DMS114 treated with DMSO at 0.1 percent for 48 hours (cell line): ENCODE measurements around the gene SP140L.
"Not testable (repeated sequence)": the region's sequence is repeated elsewhere in the genome, so short reads cannot be mapped to it uniquely, and the experiment has no call there.

ENCODE experiments used
- DNase-seq: peaks from one replicate; lab custom pipeline; 2025; ENCODE audit not compliant: unreplicated experiment; lab: John Stamatoyannopoulos, UW

Gene SP140L

DNA sequence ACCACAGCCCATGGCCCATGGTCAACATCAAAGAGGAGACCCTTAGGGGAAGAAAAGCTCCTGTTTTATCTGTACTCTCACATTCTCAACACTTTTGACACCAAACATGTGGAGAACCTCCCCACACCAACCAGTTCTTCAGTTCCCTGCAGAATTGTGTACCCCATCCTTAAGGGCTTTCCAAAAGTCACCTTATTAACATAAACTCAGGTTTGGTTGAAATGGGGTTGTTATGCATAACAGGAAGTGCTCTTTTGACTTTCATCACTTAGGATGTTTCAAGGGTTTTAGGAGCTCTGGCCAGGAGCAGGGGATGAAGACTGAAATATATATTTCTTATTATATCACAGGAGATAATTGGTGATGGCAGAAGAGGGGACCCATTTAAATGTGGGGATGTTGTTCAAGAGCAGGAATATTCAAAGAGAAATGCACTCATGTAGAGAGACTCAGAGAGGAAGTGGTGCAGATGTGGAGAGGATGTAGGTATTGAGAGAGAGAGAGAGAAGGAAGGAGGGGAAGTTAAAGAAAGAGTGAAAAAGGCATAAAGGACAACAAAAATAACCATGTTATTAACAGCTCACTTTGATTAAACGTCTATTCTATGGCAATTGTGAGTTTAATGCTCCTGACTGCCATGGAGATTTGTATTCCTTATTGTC, 35.2 kb downstream of the SP140L start:
- no peak for DNase-seq

DNA sequence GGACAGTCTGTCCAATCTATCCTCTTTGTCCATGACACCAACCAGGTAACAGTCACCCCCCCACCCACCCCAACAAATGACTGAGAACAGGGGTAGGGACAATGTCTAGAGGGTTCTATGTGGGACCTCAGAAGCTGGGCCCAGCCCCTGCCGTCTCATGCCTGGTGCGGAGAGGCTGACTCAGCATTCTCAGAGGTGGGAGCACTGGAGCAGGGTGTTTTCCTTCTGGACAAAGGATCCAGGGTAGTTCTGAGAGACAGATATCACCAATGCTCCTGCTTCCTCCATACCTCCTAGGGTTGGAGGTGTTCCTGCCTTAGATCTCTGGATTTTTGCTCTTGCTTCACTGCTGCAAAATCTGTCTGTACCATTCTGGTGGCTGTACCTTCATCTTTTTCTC, 55.1 kb downstream of the SP140L start:
- DNase-seq, result no peak

DNA sequence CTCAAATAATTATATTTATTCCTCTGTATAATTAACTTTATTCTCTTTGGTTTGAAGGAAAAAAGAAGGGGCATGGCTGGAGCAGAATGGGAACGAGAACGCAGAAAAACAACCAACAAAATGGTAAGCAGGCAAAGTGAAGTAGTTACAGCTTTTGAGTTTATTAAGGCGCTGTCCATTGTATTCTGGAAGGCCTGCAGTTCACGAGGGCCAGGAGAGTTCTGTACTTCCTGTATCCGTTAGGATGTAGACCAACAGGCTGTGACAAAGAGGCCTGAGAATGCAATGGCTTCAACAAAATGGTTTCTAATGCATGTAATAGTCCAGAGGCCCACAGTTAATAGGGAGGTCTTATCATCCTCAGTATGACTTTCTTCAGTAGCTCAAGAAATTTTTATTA, 56.5 kb downstream of the SP140L start:
- no peak for DNase-seq

DNA sequence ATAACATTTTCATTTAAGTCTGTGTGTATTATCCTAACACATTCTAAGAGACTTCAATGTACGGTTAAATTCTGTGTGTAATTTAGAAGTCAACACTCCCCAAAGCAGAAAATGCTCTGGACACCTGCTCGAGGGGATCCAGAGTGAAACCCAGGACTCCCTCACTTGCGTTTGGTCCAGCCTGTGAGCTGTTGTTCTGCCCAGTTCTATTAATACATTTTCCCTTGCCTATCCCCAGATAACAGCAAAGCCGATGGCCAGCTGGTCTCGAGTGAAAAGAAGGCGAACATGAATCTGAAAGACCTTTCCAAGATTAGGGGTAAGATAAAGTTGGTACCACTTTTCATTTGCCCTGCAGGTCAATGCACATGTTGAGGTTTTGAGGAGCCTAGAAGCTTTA, 58.0 kb downstream of the SP140L start:
- no peak for DNase-seq

DNA sequence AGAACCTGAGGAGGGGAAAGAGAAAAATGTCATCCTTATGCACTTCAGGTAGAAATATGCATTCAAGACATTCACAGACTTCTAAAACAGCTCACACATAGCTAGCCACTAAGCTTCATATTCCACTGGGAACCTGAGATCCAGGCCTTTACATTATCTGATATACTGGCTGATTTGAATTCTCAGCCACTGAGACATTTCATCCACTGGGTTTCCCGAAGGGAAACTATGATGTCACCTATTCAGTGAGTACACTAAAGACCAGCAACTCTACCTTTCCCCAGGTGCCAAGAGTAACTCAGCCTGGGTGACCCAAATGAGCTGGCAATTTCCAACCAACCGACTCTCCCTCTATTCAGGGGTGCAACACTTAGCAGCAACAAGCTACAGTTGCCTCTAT, 67.3 kb downstream of the SP140L start:
- DNase-seq, result no peak

DNA sequence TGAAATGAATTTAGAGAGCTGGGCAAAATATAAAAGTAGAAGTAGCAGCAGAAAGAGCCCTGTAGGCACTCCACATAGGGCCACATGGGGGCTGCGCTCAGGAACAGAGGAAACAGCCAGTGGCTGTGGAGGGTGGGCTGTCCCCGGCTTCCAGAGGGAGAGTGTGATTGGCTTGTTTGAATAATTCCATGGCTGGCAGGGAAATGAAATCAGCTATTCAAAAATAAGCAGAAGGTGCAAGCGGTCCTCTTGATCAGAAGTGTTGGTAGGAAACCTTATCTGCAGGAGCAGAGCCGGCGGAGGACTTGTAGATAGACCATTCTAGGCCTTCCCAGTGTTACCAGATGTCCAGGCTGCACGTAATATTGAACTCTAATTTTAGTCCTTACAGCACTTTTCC, 71.7 kb downstream of the SP140L start:
- not testable (repeated sequence) for DNase-seq

DNA sequence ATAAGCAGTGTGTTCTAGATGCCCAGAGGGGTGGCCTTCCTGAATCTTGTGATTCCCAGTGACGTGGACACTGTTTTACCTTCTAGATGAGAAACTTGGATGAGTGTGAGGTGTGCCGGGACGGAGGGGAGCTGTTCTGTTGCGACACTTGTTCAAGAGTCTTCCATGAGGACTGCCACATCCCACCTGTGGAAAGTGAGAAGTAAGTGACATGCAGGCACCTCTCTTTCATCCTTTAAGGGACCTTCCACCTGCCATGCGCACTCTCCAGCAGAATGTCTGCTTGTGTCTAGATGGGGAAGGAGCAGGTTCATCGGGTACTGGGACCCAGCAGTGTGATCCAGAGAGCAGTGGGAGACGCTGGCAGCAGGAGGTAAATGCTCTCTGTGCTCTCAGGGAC, 73.0 kb downstream of the SP140L start:
- no peak for DNase-seq

DNA sequence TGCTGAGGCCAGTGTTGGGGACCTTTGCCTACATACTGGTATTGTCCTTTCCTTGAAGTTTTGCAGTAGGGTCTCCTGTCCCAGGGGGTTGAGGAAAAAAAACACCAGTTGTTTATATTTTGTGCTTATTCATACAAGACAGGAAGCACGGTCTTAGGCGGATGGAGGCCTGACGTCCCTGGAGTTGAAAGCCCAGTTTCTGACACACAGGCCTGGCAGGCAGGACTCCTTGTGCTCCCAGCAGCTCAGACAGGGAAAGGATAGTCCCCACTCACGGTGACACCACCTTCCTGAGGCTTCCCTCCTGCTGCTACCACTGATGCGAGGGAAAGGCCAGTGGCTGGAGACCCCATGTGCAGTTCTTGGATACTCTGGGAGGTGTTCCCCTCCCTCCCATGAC, 73.5 kb downstream of the SP140L start:
- DNase-seq, result no peak

DNA sequence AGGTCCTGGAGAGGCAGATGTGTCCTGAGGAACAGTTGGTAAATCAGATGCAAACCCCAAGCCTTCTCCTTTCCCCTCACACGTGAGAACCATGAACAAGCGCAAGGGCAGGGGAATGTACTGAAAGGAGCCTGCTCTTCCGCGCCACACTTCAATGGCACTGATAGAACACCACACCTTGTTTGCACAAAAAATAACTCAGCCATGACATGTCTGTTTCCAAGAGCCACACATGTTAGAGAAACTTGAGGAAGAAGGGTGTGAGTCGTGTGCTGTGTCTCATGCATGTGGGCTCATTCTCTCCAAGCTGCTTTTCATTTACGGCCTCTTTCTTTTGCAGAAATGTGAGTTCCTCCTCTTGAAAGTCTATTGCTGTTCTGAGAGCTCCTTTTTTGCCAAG, 74.0 kb downstream of the SP140L start:
- DNase-seq, result not testable (repeated sequence)

DNA sequence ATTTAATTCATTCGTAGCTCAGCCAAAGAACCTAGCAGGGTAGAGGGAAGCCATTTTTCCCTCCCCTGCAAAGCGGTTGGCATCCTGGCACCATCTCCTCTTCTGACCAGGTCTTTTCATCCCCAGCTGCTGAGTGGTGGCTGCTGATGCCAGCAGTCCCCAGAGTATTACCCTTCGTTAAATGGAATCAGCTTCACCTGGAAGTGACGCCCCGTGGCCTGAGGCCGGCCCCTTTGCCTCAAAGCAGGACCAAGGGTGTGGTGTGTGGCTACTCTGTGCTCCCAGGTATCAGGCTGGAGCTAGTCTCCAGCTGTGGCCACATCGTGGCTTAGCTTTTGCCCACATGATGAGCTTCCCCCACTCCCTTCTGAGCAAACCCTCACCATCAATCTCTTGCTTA, 76.8 kb downstream of the SP140L start:
- no peak for DNase-seq

DNA sequence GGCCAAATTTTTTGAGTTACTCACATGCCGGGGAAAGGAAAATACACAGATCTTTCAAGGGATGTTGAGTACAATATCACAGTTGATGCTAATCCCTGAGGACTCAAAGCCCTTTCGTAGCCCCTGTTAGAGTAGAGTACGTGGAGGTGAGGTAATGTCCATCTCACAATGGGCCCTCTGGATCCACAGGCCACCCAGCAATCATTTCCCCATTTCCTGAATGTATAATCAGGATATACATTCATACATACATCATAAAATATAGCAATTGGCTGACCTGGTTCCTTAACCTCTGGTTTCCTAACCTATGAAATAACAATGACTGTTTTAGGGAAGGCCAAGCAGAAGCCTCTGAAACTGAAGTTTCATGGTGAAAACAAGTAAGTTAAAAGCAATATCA, 78.8 kb downstream of the SP140L start:
- no peak for DNase-seq

DNA sequence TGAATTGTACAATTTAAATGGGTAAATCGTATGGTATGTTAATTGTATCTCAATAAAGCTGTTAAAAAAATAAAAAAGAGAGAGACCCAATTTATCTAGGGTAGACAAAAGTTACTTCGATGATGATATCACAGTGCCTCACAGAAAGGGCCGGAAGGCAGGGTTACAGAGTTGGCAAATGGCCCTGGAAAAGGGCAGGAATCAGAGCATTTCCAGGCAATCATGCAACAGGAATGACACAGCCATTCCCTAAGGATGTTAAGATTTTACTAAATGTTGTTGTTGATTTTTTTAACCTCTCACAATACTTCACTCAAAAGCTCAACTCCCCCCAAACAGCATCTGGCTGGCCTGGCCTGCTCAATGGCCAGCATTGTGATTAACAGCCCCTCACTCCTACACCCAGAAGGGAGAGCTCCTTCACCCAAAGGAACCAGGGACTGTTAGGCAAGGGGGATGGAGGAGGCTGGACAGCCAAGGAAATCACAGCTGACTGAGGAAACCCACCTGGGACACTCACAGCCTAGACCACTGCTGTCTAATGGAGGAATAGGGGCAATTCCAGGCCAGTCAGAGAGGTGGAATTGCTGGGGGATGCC, 81.3 kb downstream of the SP140L start:
- DNase-seq, result no peak

DNA sequence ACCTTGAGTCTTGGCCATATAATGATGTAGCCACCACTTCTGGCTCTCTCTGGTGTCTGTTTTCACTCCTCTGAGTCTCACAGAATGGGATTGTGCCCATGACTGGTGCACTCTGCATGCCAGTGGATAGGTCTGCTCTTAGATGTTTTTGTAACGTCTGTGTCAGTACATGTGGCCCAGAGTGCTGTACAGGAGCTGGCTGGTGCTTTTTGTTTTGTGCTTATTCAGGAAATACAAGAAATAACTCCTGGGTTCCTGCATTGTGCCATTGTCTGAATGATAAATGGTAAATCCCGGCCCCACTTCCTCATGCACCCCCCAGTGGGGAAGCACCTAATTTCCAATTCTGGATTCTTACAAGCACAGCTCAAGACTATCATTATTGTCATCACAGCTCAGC, 82.3 kb downstream of the SP140L start:
- not testable (repeated sequence) for DNase-seq

DNA sequence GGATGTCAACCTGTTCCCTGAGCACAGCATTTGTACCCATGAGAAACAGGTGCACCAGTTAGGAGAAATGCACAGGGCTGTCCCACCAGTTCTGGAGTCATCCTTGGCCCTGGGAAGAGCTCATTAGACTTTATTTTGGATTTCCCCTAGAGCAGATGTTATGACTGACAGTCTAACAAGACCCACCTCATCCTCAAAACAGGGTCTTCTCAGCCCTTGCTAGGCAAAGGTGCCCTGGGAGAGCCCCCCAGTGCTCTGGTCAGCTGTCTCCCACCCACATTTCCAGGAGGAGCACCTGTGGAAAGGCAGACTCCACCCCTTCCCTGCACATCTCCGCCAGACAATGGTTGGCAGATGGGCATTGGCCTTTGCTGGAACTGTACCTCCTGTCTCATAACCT, 83.3 kb downstream of the SP140L start:
- DNase-seq, result no peak

DNA sequence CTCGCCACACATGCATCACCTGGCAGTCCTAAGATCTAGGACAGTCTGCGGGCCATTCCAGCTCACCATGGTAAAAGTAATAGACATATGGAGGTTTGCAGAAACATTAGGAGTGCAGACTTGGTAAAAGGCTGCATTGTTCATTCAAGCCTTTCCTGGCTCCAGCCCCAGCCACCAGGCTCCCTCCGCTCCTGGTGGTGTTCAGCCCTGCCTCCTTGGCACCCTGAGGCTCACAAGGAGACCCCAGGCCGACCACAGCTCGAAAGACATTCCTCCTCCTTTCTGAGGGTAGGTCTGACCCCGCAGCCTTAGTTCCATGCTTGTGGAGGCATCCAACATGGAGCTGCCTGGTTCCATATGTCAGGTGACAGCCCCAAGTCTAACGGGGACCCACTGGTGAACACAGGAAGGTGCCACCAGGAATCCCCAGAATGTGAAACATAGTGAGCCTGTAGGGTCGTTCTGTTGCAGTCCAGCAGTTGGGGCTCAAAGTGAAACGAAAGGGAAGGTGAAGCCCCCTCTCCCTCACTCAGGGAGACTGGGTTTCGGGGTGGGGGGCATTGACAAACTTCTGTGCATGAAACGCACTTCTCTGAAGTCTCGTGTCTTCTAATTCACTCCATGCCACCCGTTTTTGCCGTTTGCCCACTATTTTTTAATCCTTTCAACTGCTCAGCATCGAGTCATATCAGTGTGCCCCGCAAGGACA, 84.0 kb downstream of the SP140L start:
- DNase-seq, result no peak

DNA sequence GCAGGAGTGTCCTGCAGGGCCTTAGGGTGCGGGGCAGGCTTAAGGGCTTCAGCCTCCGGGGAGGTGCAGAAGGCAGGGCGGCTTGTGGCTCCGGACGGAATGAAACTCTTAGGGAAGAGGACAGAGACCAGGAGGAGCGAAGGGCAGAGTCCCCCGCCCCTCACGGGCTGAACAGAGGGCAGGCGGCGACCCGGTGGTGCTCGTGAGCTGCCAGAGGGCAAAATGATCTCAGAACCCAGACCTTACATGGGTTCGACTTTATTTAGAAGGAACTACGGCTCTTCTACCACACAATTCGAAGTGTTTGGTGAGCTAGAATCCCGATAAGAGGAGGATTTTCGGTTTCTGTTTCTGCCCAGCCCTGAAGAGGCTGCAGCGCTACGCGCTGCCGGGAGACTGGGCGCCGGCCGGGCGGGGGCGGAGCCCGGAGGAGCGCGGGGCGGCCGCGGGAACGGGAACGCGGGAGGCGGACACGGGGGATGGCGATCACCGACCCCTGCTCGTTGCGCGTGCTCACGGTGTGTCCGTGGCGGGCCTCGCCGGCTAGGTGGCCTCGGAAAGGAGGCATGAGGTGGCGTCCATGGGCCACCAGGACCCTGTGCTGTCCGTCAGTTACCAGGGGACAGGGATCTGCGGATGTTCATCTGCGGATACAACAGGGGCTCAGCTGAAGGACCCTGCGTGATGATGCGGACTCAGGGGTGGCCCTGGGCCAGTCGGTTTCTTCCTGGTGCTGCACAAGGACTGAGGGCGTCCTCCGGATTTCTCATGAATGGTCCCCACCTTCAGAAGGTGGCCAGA, 84.8 kb downstream of the SP140L start:
- DNase-seq, result peak; percentile 15

DNA sequence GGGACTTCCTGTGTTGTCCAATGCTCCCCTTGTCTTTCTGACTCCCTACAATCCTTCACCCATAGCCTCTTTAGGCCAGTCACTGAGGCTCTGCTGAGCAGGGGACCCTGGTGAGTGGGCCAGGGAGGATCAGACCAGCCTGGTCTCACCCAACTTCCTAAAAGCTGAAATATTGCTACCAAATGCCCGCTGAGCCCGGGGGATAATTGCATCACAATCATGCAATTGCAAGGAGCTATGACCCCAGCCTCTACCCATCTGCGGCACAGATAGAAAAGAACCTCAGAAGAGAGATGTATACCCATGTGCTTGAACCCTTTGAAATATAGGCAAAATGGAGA, 85.3 kb downstream of the SP140L start:
- DNase-seq, result no peak

DNA sequence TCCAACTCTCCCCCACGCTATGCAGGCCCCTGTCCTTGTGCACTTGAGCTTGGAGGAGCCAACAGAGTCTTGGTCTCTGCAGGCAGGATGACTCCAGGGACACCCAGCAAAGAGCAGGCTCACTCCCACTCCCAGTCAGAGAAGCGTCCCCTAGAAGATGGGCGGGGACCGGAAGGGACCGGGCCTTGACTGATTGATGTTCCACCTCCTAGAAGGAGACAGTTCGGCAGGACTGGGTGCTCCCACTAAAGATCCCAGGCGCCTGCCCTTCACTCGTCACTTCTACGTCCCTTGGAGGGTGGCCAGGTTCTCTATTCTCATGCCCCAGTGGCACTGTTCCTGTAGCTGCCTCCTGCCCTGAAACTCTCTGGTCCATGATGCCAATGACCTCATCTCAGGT, 85.9 kb downstream of the SP140L start:
- no peak for DNase-seq

DNA sequence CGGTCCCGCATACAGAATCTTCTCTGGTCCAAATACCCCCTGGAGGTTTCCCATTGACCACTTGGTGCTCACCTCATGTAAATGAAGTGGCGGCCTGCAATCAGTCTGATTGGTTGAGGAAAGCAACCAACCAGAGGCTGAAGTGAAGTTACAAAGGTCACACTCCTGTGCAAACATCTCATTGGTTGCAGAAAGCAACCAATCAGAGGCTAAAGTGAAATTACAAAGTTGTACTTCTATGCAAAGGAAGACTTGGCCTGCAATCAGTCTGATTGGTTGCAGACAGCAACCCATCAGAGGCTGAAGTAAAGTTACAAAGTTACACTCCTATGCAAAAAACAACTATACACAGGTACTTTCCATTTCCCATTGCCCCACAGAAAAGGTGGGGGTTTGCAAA, 86.5 kb downstream of the SP140L start:
- no peak for DNase-seq

DNA sequence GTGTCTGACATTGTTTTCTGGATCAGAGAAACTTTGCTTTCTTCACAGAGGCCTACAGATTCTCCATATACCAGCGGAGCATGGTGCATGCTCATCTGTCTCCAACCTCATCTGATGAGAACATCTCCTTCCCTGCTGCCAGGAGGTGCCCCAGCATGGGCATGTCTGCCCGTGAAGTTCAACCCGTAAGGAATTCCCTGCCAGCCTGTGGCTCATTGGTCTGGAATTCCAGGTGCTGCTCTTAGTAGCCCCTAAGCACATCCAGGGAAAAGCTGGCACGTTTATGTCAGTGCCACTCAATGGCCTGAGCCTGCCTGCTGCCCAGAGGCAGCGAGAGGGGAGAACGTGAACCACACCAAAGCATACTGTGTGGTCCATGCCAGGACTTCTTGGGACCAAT, 87.3 kb downstream of the SP140L start:
- no peak for DNase-seq

DNA sequence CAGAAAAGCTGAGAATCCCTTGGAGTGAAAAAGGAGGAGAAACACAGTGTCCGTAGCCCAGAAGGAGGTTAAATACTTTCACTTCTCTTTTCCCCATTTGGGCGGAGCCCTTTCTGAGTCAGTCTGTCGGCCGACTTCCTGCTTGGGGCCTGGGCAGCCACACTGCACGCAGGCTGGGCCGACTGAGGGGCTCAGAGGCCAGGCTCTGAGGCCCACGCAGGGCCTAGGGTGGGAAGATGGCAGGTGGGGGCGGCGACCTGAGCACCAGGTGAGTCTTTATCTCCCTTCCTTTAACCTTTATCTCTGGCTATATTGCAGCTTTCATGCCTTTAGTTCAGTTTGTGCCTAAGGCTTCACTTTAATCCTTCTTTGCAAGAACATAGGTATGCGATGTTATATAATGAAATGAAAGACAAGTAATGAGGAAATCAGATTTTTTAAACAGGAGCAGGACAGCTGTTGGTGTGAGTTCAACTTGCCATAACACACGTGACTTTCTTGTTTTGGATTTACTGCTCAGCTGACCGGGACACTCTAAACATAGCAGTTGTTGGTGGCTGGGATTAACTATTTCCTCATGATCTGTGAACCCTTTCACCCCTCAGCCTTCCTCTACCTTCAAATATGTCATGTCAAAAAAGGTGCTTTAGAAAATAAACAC, 89.2 kb downstream of the SP140L start, which contains the start of gene SP100:
SP100 (plus strand) TSS at position 141 of the 661 bp plus-strand sequence; CDS start at position 237, 96 bp downstream.
- no peak for DNase-seq
